Choroid plexus epithelial cell (primary cell): ENCODE results near the gene SYPL1.

Experiments used
- DNase-seq: peaks from one replicate; pipeline ENCODE4 v3.0.0-alpha.2; 2010; ENCODE audit warnings: low read depth
- H3K4me3 ChIP-seq: 2 replicates; pipeline ENCODE4 v1.5.1; 2011; ENCODE audit warnings: low read depth, mild to moderate bottlenecking, control low read depth, low read length, moderate library complexity
- CTCF ChIP-seq: conservative IDR thresholded peaks from 2 replicates; pipeline ENCODE4 v1.5.1; 2011; ENCODE audit warnings: low read depth, mild to moderate bottlenecking, control low read depth, inconsistent platforms, low read length, moderate library complexity

SYPL1 gene

DNA sequence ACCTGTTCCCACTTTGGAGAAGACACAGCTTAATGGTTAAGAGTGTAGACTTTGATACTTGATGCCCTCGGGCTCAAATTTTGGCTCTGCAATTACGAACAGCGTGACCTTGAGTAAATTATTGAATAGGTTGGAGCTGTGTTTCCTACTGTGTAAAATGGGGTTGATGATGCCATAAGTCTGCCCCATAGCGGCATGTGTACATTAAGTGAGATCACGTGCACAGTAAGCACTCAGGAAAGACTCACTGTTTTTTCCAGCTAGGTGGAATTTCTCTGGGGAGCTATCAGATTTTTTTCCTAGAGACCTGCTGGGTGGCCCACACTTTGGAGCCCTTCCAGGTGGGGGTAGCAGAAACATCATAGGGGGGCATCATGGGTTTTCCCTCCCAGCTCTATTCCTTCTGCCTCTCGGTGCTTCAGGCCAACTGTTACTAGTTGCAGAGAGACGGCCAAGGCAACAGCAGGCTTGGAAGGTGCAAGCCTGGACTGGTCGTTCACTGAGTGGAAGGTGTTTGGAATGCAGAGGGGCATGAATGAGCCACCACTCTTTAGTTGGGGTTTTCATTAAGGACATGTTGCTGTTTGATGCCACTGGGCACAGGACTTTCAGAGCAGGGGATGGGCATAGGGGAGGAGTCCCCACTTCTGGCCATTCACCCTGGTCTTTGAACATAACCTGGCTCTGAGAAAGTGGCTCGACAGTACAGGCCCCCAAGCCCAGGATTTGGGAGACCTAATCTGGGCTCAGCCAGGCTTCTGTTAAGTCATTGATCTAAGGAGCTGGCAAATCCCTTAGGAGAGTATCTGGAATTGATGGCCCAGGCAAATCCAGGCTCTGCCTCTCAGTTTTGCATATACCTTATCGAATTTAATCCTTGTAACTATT, 64.0 kb downstream of the SYPL1 start:
- H3K4me3 ChIP-seq = no peak overlapping the region
- DNase-seq = no peak
- no peak for TF ChIP-seq CTCF

DNA sequence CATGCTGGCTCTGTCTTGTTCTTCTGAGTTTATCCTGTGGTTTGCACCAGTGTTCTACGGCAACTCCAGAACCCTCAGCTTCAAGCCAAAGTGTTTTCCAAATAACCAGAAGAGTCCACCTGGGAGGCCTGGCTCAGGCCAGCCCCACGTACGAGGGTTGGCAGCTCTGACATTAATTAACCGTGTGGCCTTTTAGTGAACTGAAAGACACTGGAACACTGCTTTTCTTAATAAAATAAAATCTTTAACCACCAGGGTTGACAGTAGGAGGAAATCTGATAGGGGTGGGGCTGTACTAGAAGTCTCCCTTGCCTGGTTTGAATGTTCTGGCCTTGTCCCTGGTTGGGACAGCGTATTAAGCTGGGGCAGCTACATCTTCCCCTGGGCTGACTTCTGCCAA, 64.9 kb downstream of the SYPL1 start:
- DNase-seq = no peak
- H3K4me3 ChIP-seq = no peak overlapping the region
- no peak for TF ChIP-seq CTCF

DNA sequence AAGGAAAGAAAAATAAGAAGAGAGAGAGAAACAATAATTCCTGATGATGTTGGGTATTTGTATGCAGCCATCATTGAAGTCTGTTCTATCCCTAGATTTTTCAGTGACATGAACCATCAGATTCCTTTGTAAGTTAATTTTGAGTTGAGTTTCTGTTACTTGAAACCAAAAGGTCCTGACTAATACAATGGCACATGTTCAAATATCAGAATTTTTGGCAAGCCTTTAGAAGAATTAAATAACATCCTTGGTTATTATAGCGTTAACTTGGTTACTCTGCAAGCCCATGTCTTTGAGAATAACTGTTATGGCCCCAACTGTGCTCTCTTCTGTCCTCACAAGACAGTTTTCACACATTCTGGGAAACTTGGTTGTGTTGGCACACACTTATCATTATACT, 66.5 kb downstream of the SYPL1 start:
- TF ChIP-seq CTCF = no peak
- no peak overlapping the region for H3K4me3 ChIP-seq
- peak; percentile 30 for DNase-seq

GRCh38 chr7:106045139-106045538, 67.0 kb downstream of the SYPL1 start:
- no peak for TF ChIP-seq CTCF
- H3K4me3 ChIP-seq = no peak overlapping the region
- DNase-seq = peak; percentile 13

DNA sequence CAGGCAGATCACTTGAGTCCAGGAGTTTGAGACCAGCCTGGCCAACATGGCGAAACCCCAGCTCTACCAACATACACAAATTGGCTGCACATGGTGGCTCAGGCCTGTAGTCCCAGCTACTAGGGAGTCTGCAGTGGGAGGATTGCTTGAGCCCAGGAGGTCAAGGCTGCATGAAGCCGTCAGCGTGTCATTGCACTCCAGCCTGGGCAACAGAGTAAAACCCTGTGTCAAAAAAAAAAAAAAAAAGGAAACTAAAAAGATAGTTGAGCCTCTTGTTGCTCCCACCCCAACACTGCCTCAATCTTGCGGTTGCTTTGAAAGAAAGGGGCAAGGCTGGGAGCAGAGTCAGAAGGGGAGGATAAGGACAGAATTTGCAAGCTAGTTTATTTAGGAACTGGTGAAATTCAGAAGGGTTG, 69.9 kb downstream of the SYPL1 start:
- no peak for TF ChIP-seq CTCF
- H3K4me3 ChIP-seq = no peak overlapping the region
- no peak for DNase-seq

GRCh38 chr7:106041140-106041717, 70.9 kb downstream of the SYPL1 start:
- peak; percentile 61 for DNase-seq
- no peak overlapping the region for H3K4me3 ChIP-seq
- peak; percentile 81 for TF ChIP-seq CTCF
